Stimulated activated CD4-positive, alpha-beta T cell treated with anti-CD3 and anti-CD28 coated beads, Interleukin-12 subunit alpha, Interleukin-12 subunit beta, amount 100 ng/mL, for 24 hours (primary cell): ENCODE data around the gene C14orf180.
"Not testable (repeated sequence)": the region's sequence is repeated elsewhere in the genome, so short reads cannot be mapped to it uniquely, and the experiment has no call there.

Experiments used
- DNase-seq, 2 experiments: peaks; one replicate each; pipeline ENCODE4 v3.0.0-alpha.2; 2020; ENCODE audit warnings: low read depth in 2 of 2

The C14orf180 gene

DNA sequence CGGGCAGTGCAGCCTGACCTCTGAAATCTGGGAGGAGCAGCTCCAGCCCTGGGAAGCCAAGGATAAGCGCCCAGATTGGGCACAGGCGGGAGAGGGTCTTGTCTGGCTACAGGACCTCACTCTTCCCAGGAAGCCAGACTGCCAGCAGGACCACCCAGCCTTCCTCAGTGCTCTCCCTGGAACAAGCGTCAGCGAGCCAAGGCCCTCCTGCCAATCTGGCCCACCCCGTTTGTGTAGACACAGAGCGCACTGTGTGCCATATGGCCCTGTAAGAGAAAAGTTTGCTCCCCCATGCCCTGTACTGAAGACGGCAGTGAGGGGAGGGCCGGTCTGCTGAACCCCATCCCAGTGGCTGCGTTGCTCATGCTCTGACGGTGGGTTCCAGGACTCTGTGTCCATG, 1.2 kb upstream of the C14orf180 start:
- no peak for DNase-seq

DNA sequence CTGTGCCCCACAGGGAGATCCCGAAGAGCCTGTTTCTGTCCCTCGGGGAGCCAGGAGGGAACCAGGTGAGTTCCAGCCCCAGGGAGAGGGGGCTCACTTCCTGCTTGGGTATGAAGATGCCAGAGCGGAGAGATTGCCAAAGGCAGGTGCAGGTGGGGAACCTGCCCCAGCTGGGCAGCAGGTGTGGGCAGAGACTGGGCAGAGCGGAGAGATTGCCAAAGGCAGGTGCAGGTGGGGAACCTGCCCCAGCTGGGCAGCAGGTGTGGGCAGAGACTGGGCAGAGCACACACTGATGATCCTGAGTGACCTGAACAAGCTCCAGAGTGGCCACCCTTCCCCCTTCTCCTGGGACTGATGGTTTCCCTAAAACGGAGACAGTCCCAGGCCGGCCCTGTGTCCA, 375 bp downstream of the C14orf180 start:
- not testable (repeated sequence) for DNase-seq

DNA sequence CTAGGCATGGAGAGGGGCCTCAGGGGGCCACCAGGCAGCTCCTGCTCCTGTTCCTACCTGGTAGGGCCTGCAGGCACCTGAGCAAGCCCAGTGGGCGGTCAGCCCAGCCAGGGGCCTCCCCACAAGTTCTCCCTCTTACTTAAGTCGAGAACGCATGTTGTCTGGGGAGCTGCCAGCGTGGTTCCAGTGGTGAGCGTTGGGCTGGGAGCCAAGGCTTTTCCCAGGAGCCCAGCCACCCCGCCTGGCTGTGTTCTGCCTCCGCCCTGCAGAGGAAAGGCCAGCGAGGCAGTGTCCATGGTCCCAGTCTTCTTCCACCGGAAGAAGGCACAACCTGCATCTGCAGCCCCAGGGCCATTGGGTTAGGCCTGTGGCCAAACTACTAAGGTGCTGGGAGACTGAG, 1.4 kb downstream of the C14orf180 start:
- DNase-seq: no peak

DNA sequence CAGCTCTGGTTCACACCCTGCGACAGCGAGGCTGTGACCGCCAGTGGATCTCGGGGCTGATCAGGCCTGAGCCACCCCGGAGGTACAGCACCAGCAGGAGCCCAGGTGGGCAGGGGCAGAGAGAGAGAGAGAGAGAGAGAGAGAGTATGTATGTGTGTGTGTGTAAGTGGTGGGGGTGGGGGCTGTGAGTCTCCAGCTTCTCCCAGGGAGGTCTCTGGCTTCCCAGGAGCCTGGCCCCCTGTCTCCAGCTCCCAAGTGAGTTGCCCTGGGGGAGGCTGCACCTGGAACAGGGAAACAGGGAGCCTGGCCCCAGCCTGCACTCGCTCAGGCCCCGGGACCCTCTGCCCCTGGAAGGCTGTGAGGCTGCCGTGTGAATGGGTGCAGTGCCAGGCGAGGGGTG, 2.0 kb downstream of the C14orf180 start:
- no peak for DNase-seq

DNA sequence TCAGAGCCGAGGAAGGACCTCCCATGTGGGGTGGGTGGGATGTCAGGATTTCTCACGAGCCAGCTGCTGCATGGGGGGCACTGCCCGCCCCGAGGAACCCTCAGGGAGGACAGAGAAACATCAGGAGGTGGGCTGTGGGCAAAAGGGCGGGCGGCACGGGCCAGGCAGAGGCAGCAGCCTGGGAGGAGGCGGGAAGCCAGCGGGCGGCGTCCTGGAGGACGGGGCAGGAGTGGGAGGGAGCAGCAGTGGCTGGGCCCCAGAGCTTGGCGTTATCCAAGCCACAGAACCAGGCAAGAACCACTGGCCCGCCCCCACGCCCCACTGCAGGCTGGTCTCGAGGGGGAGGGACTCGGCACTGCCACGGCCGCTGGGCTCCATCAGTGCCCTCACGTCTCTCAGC, 2.4 kb downstream of the C14orf180 start:
- DNase-seq: no peak

DNA sequence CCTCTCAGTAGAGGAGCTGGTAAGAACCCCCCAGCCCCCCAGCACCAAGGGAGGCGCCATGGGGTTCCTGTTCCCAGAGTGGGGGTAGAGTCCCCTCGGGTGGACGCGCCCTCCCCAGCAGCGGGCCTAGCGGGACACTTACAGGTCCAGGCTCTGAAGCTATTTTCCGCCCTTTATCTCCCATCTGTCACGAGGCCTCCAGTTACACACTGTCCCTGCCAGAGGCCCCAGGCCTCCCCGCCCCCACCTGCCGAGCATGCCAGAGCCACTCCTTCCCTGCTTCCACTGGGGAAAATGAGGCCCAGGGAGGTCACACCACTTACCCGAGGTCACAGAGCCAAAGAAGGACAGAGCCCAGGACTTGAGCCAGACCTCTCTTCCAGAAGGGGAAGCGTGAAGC, 3.1 kb downstream of the C14orf180 start:
- no peak for DNase-seq

DNA sequence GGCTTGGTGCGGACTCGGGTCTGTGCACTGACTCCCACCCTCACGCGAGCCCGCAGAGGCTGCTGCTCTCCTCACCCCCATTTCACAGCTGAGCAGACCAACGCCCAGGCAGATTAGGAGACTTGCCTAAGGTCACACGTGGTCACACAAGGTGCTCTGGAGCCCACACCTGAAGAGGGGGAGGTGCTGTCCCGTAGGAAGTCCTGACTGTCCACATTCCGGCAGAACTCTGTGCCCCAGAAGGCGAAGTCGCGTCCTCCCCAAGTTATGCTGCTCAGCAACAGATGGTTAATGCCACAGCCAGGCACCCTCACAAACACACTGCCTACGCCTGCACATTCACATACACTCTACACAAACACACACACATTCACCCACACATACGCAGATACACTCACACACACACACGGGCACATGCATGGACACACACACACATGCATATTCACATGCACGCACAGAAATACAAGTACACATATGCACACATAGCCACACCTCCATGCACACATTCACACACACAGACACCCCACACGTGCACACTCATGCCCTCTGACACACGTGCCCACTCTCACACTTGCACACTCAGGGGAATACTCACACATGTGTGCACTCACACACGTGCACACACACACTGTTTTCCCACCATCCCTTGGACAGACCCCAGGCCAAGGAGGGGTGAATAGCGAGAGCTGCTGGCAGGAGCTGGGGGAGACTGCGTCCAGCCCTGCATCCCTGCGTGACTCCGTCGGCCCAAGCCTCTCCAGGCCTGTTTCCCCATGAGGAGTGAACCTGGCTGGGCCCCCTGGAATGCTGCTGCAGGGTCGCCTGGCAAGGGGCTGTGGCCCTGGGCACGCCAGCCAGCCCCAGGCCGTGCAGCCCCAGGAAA, 4.1 kb downstream of the C14orf180 start:
- no peak for DNase-seq

DNA sequence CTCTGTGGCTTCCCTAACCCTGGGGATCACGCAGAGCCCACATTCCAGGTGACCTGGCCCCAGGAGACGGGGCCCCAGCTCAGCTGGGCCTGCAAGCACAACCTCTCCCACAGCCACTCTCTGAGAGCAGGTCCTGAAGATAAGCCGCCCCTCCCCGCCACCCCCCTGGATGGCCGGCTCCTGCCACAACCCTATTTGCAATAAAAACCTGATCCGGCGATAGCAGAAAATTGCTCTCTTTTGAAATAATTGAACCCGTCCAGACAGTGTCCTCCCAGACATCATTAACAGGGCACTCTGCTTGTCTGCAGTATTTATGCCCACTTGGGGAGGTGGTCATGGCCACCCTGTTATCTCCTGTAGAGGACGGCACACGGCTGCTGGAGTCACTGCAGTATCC, 5.0 kb downstream of the C14orf180 start:
- no peak for DNase-seq

DNA sequence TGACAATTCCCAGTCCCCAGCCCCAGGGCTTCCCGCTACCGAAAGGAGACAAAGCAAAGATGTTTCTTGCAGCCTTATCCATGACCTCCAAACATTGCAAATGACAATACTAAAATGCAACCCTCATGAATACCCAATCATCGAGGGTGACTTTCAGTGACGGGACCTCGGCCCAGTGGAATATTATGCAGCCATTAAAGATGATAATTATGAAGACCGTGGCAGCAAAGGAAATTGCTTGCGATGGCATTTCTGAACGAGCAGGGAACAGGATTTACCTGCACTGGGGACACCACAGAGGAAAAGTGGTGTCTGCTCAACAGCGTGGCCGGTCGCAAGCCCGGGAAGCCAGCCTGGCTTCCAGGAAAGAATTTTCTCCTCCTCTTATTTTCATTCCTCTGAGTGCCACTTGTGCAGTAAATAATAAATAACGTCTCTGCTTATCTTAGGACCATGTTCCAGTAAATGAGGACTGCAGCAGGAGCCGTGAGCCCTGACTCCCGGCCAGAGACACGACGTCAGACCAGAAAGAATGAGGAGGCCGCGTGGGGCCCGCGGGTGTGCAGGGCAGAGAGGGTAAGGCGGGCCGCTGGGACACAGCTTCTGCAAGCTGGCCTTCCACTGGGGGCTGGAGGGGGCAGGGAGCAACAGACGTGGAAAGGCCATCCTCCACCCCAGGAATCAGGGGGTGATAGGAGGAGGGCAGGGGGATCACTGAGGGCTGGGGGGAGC, 6.6 kb downstream of the C14orf180 start:
- no peak for DNase-seq

DNA sequence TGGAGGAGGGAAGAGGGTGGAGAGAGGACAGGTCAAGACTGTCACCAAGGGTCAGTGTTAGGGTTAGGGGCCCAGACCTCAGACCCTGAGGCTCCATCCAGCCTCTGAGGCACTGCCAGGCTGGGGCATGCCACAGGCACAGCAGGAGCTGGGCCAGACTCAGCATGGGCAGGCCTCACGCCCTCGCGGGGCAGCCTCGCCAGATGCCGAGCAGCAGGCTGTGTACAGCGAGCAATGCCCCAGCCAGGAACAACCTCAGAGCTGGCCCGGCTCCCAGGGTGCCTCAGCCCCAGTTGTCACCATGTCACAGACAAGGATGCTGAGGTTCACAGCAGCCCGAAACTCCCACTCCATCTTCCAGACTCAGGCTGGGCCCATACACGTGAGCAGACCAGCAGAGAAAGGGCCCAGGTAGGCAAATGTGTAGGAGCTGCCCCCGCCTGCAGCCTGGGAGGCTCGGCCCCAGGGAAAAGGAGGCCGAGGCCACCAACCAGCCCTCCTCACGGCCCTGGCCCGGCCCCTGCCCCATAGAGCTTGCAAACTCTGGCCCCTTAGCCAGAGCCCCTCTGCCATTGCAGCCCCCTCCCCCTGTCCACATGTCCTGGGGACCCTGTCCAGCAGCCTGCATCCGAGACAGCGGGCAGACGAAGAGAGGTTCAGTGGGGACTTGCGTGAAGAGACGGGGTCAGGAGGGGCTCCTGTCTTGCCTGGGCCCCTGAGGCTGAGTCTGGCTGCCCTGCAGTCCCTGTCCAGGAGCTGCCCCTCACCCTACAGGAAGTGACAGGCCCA, 7.5 kb downstream of the C14orf180 start:
- DNase-seq: no peak

DNA sequence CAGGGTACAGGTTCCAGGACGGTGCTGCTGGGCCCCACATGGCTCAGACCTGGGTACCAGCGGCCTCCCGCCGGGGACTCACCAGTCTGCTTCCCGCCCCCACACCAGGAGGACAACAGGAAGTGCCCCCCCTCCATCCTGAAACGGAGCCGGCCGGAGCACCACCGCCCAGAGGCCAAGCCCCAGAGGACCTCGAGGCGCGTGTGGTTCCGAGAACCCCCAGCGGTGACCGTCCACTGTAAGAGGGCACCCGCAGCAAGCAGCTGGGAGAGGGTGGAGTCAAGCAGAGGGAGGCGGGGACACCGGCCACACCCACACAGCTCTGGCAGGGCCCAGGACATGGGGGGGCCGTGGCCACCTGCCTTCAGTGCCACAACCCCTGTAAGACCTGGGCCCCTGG, 8.1 kb downstream of the C14orf180 start:
- no peak for DNase-seq

DNA sequence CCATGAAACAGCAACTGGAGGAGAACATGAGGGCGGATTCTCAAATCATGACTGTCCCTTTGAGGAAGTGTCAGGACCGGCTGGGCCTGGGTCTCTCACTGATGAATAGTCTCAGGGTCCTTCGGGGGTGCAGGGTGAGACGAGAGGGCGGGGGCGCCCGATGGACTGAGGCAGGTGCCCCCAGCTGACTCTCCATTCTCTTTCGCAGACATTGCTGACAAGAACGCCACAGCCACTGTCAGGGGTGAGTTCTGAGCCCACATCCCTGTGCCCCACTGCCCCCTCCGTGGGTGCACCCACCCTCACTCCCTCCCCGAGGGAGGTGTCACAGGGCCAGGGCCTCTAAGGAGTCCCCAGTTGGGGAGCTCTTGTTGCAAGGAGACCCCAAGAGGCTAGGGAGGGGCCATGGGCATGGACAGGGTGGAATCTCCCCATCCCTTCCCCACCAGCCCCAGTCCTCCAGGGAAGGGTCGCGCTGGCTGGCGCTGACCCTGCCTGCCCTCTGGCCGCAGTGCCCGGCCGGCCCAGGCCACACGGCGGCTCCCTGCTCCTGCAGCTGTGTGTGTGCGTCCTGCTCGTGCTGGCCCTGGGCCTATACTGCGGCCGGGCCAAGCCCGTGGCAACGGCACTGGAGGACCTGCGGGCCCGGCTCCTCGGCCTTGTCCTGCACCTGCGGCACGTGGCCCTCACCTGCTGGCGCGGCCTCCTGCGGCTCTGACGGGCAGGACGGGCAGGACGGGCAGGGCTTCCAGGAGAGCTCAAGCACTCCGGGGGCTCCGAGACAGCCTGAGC, 8.7 kb downstream of the C14orf180 start:
- no peak for DNase-seq

DNA sequence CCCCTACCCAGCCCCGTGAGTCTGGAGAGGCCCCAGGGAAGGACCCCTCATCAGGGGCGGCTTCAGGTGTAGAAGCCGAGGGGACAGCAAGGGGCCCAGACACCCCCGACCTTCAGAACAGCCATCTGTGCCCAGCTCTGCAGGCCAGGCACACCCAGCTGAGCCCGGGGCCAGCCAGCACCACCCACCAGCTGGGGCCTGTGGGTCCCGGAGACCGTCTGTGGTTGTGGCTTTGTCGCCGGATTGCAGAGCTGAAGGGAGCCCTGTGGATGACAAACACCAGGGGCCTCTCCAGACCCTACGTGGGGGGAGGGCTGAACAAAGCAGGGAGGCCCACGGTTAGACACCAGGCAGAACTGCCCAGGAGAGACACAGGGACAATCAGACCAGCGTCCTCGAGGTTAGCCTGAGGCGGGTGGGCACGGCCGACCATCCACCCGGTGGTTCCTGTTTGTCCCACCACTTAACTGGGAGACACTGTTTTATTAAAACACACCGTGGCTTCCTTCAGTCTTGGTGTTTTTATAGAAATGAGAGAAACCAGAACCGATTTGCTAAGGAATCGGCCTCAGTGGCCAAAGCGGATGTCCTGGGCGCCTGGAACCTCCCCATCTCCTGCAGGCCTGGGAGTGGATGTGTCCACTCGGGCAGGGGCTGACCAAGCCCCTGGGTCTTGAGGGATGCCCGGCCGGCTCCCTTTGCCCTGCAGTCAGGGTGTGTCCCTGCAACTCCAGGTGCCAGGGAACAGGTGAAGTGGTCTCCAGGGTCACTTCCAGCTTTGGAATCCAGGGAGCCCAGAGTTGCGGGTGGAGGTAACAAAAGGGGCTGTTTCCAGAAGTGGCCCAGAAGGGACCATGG, 10.0 kb downstream of the C14orf180 start:
- DNase-seq: no peak

DNA sequence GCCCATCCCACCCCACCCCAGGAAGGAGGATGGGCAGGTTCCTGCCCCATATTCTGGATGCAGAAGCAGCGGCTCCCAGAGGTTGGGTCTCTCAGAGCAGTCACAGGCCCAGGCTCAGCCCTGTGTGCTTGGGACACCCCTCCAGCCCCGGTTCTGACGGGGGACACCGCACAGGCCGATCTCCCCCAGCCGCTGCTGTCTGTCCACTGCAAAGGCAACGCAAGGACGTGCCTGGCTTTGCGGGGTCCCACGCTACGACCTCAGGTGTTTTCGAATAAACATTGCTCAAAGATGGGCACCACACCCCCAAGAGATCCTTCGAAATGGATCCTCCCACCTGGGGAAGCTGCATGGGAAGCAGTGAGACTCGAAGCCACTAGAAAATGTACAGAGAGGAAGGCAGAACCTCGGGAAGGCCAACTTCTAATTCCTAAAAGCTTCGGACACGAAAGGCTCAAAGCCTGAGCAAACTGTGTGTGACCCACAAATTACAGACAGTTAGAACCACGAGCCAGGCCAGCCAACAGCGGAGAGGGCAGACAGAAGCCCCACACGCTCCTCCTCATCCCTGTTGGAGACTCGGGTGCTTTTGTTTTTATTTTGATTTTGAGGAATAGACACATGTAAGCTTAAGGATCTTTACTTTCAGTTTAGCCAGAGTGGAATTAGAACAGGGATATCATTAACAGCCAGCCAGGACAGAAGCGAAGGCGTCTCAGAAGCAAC, 10.8 kb downstream of the C14orf180 start:
- no peak for DNase-seq

DNA sequence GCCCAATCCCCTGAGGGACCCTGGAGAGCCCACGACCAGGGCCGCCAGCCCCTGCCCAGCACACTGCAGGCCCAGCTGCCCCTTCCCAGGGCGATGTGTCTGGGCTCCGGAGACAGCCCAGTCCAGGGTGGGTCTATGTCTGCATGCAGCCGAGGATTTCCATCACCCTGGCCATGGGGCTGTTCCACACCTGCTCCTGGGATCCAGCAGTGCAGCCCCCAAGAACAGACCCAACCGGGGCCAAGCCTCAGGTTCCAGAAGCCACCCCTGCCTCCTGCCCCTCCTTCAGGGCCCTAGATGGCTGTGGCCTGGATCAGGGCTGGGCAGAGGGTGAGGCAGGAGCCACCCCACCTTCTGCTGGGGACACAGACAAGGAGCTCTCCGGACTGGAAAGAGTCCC, 11.5 kb downstream of the C14orf180 start:
- DNase-seq: no peak

DNA sequence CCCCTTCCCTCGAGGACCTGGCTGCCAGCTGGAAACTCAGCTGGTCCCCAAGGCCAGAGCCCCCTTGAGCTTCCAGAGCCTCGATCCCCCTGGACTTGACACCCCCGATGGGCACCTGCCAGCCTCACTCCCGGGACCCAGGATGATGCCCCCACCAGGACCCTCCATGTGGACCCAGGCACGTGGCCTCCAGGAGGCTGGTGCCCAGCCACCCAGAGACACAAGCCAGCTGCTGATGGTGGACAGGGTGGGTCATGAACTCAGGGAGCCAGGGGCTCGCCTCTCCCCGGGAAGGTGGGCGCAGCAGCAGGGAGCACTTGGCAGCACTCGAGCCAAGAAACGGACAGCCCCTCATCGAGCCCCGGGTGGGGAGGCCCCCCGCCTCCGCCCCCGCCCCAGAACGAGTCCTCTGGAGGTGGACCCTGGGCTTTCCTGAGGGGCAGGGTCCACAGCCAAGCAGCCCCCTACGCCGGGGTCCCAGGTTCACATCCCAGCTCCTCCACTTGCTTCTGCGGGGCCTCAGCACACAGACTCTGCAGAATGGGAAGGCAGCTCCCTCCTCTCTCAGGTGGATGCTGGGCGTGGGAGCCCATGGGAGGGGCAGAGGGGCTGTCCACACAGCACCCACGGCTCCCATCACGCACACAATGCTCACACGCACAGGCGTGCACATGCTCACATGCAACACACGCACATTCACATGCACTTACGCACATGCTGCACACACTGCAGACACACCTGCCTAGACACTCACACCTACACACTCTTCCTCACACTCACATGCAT, 12.1 kb downstream of the C14orf180 start:
- no peak for DNase-seq

DNA sequence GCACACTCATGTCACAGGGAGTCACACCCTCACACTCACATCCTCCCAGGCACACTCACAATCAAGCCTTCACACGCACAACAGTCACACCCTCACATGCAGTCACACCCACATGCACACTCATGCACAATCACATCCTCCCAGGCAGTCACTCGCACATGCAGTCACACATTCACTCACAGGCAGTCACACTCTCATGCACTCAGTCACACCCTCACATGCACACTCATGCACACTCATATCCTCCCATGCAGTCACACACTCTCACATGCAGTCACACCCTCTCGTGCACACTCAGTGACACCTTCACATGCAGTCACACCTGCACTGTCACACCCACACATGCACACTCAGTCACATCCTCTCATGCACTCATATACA, 12.7 kb downstream of the C14orf180 start:
- no peak for DNase-seq

DNA sequence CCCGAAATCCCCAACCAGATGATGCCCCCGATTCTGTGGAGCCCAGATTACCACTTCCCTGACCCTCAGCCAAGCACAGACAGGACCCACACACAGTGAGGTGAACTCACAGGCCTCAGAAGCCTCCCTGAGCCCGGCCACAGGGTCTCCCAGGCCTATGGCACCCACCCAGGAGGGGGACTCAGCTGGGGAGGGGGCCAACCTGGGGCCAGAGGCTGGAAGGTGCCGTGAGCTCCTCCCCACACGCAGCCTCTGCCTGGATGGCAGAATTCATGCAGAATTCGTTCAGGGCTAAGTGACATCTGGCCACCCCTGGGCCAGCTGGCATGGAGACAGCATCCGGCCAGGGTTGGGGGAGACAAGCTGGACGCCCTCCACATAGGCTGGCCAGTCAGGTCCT, 13.2 kb downstream of the C14orf180 start:
- DNase-seq: no peak

DNA sequence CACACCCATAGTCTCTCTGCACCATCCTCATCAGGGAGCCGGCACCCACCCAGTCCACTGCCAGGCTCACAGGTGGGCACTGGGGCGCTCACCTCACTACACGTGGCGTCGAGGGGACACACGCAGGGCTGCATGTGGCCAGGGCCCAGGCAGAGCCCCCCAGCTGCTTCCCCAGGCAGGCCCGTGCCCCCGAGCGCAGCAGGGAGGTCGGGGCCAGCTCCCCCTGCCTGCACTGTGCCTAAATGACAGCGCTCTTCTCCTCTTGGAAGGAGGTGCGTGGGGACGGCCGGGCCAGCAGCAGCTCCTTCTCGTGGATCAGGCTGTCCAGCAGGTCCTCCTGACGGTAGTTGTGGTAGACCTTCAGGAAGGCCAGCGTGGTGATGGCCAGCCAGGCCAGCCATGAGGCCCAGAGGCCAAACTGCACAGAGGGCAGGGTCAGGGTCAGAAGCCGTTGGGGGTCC, 13.7 kb downstream of the C14orf180 start:
- no peak for DNase-seq
